Activated naive CD8-positive, alpha-beta T cell treated with anti-CD3 and anti-CD28 coated beads, Interleukin-2, amount 50 U/mL, for 16 hours (primary cell): ENCODE results near the gene BRCA1.
"Not testable (repeated sequence)": the region's sequence is repeated elsewhere in the genome, so short reads cannot be mapped to it uniquely, and the experiment has no call there.

Source experiments
- DNase-seq: peaks from one replicate; pipeline ENCODE4 v3.0.0-alpha.2; 2020; ENCODE audit warnings: low read depth, low spot score

Gene BRCA1

GRCh38 chr17:43069368-43069898 is 55.7 kb downstream of the BRCA1 start:
- DNase-seq: no peak

GRCh38 chr17:43068570-43069367 is 56.4 kb downstream of the BRCA1 start:
- DNase-seq: no peak

- no peak for DNase-seq
Measured at GRCh38 chr17:43062984-43063638, 62.1 kb downstream of the BRCA1 start.

GRCh38 chr17:43056051-43056450 is 69.1 kb downstream of the BRCA1 start:
- DNase-seq: no peak

- not testable (repeated sequence) for DNase-seq
Measured at GRCh38 chr17:43053008-43053407, 72.2 kb downstream of the BRCA1 start.

GRCh38 chr17:43051969-43052368 is 73.2 kb downstream of the BRCA1 start:
- DNase-seq: no peak

GRCh38 chr17:43044024-43044423 is 81.1 kb downstream of the BRCA1 start:
- DNase-seq: no peak

GRCh38 chr17:43043307-43043706 is 81.9 kb downstream of the BRCA1 start:
- no peak for DNase-seq

- no peak for DNase-seq
Measured at GRCh38 chr17:43042025-43042628, 83.0 kb downstream of the BRCA1 start.

- DNase-seq: no peak
Measured at GRCh38 chr17:43040655-43041054, 84.5 kb downstream of the BRCA1 start.

GRCh38 chr17:43039646-43040045 is 85.5 kb downstream of the BRCA1 start:
- no peak for DNase-seq

GRCh38 chr17:43034894-43035293 is 90.3 kb downstream of the BRCA1 start:
- DNase-seq: no peak

- no peak for DNase-seq
Measured at GRCh38 chr17:43033948-43034881, 90.9 kb downstream of the BRCA1 start.

- no peak for DNase-seq
Measured at GRCh38 chr17:43031666-43032065, 93.5 kb downstream of the BRCA1 start.

GRCh38 chr17:43030137-43030767 is 94.9 kb downstream of the BRCA1 start:
- no peak for DNase-seq

- DNase-seq: no peak
Measured at GRCh38 chr17:43028221-43028861, 96.8 kb downstream of the BRCA1 start.

- DNase-seq: no peak
Measured at GRCh38 chr17:43027091-43028032, 97.8 kb downstream of the BRCA1 start.

- no peak for DNase-seq
Measured at GRCh38 chr17:43026595-43026994, 98.6 kb downstream of the BRCA1 start.
